BJ (cell line): ENCODE measurements around the gene CYB5R3. TPM values are rescaled to one million over a fixed set of nuclear protein-coding genes. Genes with fewer than 3 reads are reported as not detected.

Source experiments
- CTCF ChIA-PET: fragments of 350-600 bp; formaldehyde crosslinking; extraction: SDS; loops from one replicate; lab custom pipeline; 2021; ENCODE audit warnings: antibody characterized with exemption, inconsistent platforms; lab: Yijun Ruan, JAX
- POLR2A ChIA-PET: fragments of 300-600 bp; sonication (Branson Sonifier 250); formaldehyde crosslinking; extraction: SDS; loops from one replicate; lab custom pipeline; 2021; ENCODE audit warnings: antibody characterized with exemption; lab: Charles Lee
- DNase-seq: peaks from one replicate; pipeline ENCODE4 v3.0.0-alpha.2; 2011; ENCODE audit warnings: low read depth
- H3K27me3 ChIP-seq: 2 replicates; pipeline ENCODE4 v1.6.0; 2011; ENCODE audit warnings: low read length; ENCODE audit not compliant: control insufficient read depth, insufficient read depth
- H3K36me3 ChIP-seq: 2 replicates; pipeline ENCODE4 v1.5.1; 2011; ENCODE audit warnings: low read length; ENCODE audit not compliant: control insufficient read depth, insufficient read depth
- H3K4me3 ChIP-seq: 2 replicates; pipeline ENCODE4 v1.5.1; 2011; ENCODE audit warnings: low read depth, mild to moderate bottlenecking, control low read depth, low read length
- polyA plus RNA-seq: library from polyadenylated mRNA; depleted of rRNA; stranded (reverse); fragments of >200 nt; gene quantifications from 2 replicates; pipeline ENCODE4 v1.2.3, GENCODE V29; 2011
- TF ChIP-seq, protein P1 (sequence below): IDR thresholded peaks from 2 replicates; pipeline ENCODE4 v1.5.1; 2011; ENCODE audit warnings: low read depth, mild to moderate bottlenecking, control low read depth, inconsistent platforms, low read length, moderate library complexity; ENCODE audit not compliant: insufficient read depth

Gene CYB5R3
- polyA plus RNA-seq, 1 experiment = 418 TPM

DNA sequence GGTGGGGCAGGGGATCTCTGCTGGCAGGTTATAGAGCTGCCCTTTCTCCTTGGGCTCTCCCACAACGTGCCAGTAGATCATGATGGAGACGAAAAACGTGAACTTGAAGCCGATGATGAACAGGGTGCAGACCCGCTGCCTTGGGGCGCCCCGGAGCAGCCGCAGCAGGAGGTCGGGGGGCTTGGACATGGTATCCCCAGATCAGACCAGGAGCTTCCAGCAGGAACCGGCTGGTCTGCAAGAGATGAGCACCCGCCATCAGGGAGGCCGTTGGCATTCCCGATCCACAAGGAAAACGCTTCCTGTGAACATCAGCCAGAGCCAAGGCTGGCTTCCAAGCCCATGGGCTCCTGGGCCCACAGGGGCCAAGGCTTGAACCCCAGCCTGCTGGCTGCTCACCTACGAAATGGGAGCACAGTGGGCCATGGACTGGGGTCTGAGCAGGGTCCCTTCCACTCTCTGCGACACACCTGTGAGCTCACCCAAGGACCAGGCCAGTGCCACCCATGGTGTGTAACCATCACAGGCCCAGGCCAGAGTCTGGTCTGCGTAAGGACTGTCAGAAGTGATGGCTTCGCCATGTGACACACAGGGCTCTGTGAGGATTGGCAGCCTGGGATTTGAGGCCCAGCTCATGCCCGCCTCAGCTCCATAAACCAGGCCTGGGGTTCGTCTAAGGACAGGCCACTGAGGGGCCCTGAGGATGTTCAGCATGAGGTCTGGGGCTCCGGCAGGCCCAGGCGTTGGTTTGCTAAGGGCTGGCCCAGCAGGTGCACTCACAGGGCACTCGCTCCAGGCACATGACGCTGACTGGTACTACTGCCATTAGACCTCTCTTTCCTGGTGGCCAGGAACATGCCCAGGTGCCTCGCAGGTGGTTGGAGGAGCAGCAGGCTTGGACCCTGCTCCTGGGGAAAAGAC lies 44.8 kb upstream of the CYB5R3 start:
- TF ChIP-seq, protein P1, sequence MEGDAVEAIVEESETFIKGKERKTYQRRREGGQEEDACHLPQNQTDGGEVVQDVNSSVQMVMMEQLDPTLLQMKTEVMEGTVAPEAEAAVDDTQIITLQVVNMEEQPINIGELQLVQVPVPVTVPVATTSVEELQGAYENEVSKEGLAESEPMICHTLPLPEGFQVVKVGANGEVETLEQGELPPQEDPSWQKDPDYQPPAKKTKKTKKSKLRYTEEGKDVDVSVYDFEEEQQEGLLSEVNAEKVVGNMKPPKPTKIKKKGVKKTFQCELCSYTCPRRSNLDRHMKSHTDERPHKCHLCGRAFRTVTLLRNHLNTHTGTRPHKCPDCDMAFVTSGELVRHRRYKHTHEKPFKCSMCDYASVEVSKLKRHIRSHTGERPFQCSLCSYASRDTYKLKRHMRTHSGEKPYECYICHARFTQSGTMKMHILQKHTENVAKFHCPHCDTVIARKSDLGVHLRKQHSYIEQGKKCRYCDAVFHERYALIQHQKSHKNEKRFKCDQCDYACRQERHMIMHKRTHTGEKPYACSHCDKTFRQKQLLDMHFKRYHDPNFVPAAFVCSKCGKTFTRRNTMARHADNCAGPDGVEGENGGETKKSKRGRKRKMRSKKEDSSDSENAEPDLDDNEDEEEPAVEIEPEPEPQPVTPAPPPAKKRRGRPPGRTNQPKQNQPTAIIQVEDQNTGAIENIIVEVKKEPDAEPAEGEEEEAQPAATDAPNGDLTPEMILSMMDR = no peak
- no peak for DNase-seq
- Histone ChIP-seq H3K4me3 (no peak overlapping the region), H3K27me3 (no peaks in the 10 kb centered on the region), H3K36me3 (no peaks in the 10 kb centered on the region; the same call in none of the 2 replicates)
- ChIA-PET POLR2A (no interaction called here), CTCF (interaction anchor here (0.8 kb wide), 1 partner anchor 52 kb away, joined by 3 read pairs; no protein-coding TSS in a partner anchor)

DNA sequence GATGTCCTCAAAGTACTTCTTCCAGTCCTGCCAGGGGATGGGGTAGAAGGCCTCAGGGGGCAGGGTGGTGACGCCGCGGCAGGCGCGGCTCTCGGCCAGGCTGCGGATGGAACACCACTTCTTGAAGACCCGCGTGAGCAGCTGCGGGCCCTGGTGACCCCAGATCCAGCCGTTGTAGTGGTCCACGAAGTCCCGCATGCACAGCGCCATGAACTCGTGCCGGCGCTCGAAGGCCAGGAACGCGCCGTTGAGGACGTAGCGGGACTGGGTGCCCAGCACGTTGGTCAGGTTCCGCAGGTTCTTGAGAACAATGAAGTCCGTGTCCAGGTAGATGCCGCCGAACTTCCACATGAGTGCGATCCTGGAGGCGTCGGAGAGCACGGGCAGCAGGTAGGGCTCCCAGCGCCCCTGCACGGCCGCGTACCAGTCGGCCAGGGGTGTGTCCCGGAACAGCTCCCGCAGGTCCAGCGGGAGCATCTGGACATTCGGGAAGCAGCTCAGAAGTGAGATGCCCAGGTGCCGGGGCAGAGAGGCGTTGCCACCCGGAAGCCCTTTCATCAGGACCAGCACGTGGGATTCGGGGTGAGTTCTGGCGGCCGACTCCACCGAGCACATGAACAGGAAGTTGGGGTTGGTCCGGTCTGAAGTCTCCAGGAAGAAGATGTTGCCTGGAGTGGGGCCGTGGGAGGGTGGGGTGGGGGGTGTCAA lies 44.0 kb upstream of the CYB5R3 start:
- ChIA-PET POLR2A (no interaction called here), CTCF (interaction anchor here (0.8 kb wide), 1 partner anchor 52 kb away, joined by 3 read pairs; no protein-coding TSS in a partner anchor)
- H3K36me3 ChIP-seq = no peaks in the 10 kb centered on the region; the same call in none of the 2 replicates
- H3K27me3 ChIP-seq = no peaks in the 10 kb centered on the region
- no peak for DNase-seq
- TF ChIP-seq, protein P1 = no peak
- no peak overlapping the region for H3K4me3 ChIP-seq

DNA sequence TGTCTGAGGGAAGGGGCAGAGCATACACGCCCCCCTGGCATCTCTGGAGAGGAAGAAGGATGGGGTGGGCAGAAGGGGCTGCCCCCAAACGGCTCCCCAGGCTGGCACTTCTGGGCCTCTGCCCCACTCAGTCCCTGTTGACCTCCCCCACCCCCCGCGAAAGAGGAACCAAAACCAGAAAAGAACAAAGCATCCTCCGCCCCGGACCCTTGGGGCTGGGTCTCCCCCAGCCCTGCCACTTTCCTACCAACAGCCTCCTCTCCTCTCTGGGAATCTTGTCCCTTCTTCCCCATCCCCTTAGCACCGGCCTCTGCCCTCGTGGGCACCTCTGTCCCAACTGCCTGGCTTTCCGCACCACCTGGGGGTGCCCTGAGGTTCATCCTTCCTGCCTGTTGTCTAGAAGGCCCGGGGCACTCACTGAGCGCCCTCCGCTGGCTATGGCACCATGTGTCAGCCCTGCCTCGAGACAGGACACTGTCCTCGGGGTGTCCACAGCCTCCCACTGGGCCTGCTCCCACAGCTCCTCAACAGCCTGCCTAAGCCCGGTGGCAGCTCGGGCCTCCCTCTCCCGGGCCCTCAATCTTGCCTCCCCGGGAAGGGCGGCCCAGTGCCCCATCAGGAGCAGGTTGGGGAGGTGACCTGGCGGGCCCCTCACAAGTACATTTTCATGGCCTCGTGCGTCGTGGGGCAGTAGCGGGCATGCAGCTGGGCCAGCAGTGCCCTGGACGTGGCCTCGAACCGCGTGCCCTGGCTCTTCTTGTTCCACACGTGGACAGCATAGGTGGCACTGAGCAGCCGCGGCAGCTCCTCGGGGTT lies 43.3 kb upstream of the CYB5R3 start:
- Histone ChIP-seq H3K4me3 (no peak overlapping the region), H3K36me3 (no peaks in the 10 kb centered on the region; the same call in none of the 2 replicates), H3K27me3 (no peaks in the 10 kb centered on the region)
- no peak for DNase-seq
- TF ChIP-seq, protein P1 = no peak
- ChIA-PET CTCF (interaction anchor here (0.8 kb wide), 1 partner anchor 53 kb away, joined by 3 read pairs; no protein-coding TSS in a partner anchor), POLR2A (no interaction called here)

DNA sequence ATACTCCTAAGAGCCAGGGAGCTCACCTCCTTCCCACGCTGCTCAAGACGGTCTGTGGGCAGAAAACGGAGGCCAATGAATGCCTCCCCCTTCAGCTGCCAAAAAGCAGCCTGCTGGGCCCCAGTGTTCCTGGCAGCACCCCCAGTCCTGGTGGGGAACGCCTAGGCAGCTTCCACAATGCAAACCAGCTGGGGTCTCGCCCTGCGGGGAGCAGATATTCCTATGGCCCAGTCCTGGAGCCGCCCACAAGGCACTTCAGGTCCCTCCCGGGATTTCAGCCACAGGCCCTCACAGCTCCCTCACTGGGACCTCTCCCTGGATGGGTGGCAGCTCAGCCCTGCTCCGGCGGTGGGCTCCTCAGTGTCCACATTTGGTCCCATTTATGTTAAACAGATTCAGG lies 42.2 kb upstream of the CYB5R3 start:
- POLR2A ChIA-PET = no interaction called here

More for the DNA sequence above, 42.2 kb upstream of the CYB5R3 start:
- no peak for DNase-seq
- H3K27me3 ChIP-seq = no peaks in the 10 kb centered on the region
- TF ChIP-seq, protein P1 = no peak
- H3K36me3 ChIP-seq = no peaks in the 10 kb centered on the region; the same call in 1 of the 2 replicates
- H3K4me3 ChIP-seq = no peak overlapping the region
- CTCF ChIA-PET = interaction anchor here (1.5 kb wide), 1 partner anchor 89 kb away, joined by 3 read pairs; no protein-coding TSS in a partner anchor
